HepG2 (cell line): Measurements from ENCODE around the gene BMF. TPM values are rescaled to one million over a fixed set of nuclear protein-coding genes. Genes with fewer than 3 reads are reported as not detected.

ENCODE experiments used
- MED13 ChIP-seq: sonication (generic); formaldehyde crosslinking; IDR thresholded peaks from 2 replicates; pipeline ENCODE4 v1.5.0; 2020; ENCODE audit warnings: missing genetic modification reagents
- NONO ChIP-seq, 2 experiments: fragments of 450-650 bp in 1 of 2; sonication (generic) in 1 of 2; formaldehyde crosslinking in 1 of 2; IDR thresholded peaks in 1 of 2; conservative IDR thresholded peaks in 1 of 2; 2 replicates each; pipeline versions ENCODE4 v1.6.1 to v1.8.0; 2017 to 2022; ENCODE audit warnings: mild to moderate bottlenecking in 1 of 2, missing genetic modification reagents in 1 of 2, moderate library complexity in 1 of 2
- PRMT3 ChIP-seq: sonication (generic); formaldehyde crosslinking; IDR thresholded peaks from 2 replicates; pipeline ENCODE4 v1.8.1; 2022; ENCODE audit warnings: low read depth, mild to moderate bottlenecking, moderate library complexity, missing genetic modification reagents, borderline replicate concordance
- SIN3A ChIP-seq: IDR thresholded peaks from 2 replicates; pipeline ENCODE4 v1.6.1; 2011; ENCODE audit warnings: low read depth, mild to moderate bottlenecking, control low read depth, low read length, borderline replicate concordance
- ZBTB7B ChIP-seq: sonication (generic); formaldehyde crosslinking; IDR thresholded peaks from 2 replicates; pipeline ENCODE4 v1.4.0; 2020; ENCODE audit warnings: missing genetic modification reagents
- ZNF782 ChIP-seq: sonication (generic); formaldehyde crosslinking; IDR thresholded peaks from 2 replicates; pipeline ENCODE4 v1.4.0; 2020; ENCODE audit warnings: missing genetic modification reagents, mild to moderate bottlenecking, borderline replicate concordance
- polyA plus RNA-seq, 8 experiments: library from polyadenylated mRNA; depleted of rRNA in 3 of 8; stranded (reverse) in 7 of 8; unstranded in 1 of 8; fragments of >200 nt; fragmentation: Illumina TruSeq in 4 of 8; extraction: Trizol in 4 of 8; gene quantifications; 2 replicates each; pipeline versions ENCODE4 v1.2.1 to v1.2.3, GENCODE V29; 2011 to 2016; ENCODE audit warnings: low read depth in 4 of 8, missing spikeins in 1 of 8, mixed read lengths in 1 of 8; ENCODE audit not compliant: insufficient read depth in 1 of 8
- total RNA-seq, 5 experiments: library from RNA; depleted of rRNA; stranded (reverse); fragments of >200 nt; fragmentation: Illumina TruSeq; extraction: Trizol; gene quantifications; 2 replicates each; pipeline ENCODE4 v1.2.3, GENCODE V29; 2016; ENCODE audit warnings: low read depth in 1 of 5
- TF ChIP-seq, protein P1 (sequence below): sonication (generic); formaldehyde crosslinking; IDR thresholded peaks from 2 replicates; pipeline ENCODE4 v1.4.0; 2020; ENCODE audit warnings: missing genetic modification reagents
- TF ChIP-seq, protein P2 (sequence below): sonication (generic); formaldehyde crosslinking; IDR thresholded peaks from 2 replicates; pipeline ENCODE4 v1.5.0; 2020; ENCODE audit warnings: mild to moderate bottlenecking, missing genetic modification reagents, borderline replicate concordance
- TF ChIP-seq, protein P3 (sequence below): sonication (generic); formaldehyde crosslinking; IDR thresholded peaks from 2 replicates; pipeline ENCODE4 v1.5.1; 2020; ENCODE audit warnings: mild to moderate bottlenecking, missing genetic modification reagents, moderate library complexity
- TF ChIP-seq, protein P4 (sequence below): sonication (generic); formaldehyde crosslinking; IDR thresholded peaks from 2 replicates; pipeline ENCODE4 v1.4.0; 2020; ENCODE audit warnings: missing genetic modification reagents, borderline replicate concordance
- TF ChIP-seq, protein P5 (sequence below): sonication (generic); formaldehyde crosslinking; IDR thresholded peaks from 2 replicates; pipeline ENCODE4 v1.5.0; 2020; ENCODE audit warnings: mild to moderate bottlenecking, missing genetic modification reagents

Gene BMF
- total and polyA plus RNA-seq, 2 of the 13 experiments (the other 11 are each of a cell fraction or from before 2014, with no cell fraction given) = 8.7 to 15.9 TPM

DNA sequence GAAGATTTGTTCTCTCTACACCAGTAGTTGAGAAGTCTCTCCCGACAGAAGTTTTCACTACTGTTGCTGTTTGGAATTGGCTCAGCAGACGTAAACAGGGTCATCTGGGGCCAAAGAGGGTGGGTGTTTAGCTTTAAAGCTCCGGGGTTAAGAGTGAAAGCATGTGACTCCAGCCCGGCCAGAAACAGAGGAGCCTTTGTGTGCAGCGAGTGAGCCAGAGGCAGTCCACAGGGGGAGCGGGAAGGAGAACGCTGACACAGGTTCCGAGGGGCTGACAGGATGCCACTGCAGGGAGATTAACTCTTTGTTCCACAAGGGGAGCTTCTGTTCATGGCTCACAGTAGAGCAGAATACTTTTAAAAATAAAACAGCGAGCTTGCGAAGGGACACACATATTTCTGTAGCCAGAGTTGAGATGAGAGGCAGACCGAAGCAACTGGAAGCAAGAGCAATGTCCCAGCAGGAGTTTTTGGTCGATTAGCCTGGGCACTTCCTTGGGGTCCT is 26.9 kb downstream of the BMF start (continued):
- TF ChIP-seq, protein P1, sequence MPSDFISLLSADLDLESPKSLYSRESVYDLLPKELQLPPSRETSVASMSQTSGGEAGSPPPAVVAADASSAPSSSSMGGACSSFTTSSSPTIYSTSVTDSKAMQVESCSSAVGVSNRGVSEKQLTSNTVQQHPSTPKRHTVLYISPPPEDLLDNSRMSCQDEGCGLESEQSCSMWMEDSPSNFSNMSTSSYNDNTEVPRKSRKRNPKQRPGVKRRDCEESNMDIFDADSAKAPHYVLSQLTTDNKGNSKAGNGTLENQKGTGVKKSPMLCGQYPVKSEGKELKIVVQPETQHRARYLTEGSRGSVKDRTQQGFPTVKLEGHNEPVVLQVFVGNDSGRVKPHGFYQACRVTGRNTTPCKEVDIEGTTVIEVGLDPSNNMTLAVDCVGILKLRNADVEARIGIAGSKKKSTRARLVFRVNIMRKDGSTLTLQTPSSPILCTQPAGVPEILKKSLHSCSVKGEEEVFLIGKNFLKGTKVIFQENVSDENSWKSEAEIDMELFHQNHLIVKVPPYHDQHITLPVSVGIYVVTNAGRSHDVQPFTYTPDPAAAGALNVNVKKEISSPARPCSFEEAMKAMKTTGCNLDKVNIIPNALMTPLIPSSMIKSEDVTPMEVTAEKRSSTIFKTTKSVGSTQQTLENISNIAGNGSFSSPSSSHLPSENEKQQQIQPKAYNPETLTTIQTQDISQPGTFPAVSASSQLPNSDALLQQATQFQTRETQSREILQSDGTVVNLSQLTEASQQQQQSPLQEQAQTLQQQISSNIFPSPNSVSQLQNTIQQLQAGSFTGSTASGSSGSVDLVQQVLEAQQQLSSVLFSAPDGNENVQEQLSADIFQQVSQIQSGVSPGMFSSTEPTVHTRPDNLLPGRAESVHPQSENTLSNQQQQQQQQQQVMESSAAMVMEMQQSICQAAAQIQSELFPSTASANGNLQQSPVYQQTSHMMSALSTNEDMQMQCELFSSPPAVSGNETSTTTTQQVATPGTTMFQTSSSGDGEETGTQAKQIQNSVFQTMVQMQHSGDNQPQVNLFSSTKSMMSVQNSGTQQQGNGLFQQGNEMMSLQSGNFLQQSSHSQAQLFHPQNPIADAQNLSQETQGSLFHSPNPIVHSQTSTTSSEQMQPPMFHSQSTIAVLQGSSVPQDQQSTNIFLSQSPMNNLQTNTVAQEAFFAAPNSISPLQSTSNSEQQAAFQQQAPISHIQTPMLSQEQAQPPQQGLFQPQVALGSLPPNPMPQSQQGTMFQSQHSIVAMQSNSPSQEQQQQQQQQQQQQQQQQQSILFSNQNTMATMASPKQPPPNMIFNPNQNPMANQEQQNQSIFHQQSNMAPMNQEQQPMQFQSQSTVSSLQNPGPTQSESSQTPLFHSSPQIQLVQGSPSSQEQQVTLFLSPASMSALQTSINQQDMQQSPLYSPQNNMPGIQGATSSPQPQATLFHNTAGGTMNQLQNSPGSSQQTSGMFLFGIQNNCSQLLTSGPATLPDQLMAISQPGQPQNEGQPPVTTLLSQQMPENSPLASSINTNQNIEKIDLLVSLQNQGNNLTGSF = no peak
- TF ChIP-seq SIN3A (peak; percentile 63; the same call in 1 of the 2 replicates), NONO (IDR thresholded peaks at IDR 0.05) (no peak), NONO (CRISPR knock-in tag; conservative IDR thresholded peaks at IDR 0.05) (peak; percentile 75), ZNF782 (no peak), PRMT3 (no peak), ZBTB7B (CRISPR knock-in tag) (peak; percentile 93), MED13 (CRISPR knock-in tag) (no peak)
- TF ChIP-seq, protein P2, sequence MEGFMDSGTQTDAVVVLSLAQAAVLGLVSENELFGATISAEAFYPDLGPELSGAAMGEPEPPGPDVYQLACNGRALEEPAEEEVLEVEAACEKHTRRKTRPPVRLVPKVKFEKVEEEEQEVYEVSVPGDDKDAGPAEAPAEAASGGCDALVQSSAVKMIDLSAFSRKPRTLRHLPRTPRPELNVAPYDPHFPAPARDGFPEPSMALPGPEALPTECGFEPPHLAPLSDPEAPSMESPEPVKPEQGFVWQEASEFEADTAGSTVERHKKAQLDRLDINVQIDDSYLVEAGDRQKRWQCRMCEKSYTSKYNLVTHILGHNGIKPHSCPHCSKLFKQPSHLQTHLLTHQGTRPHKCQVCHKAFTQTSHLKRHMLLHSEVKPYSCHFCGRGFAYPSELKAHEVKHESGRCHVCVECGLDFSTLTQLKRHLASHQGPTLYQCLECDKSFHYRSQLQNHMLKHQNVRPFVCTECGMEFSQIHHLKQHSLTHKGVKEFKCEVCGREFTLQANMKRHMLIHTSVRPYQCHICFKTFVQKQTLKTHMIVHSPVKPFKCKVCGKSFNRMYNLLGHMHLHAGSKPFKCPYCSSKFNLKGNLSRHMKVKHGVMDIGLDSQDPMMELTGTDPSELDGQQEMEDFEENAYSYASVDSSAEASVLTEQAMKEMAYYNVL (CRISPR knock-in tag) = no peak
- TF ChIP-seq, protein P3, sequence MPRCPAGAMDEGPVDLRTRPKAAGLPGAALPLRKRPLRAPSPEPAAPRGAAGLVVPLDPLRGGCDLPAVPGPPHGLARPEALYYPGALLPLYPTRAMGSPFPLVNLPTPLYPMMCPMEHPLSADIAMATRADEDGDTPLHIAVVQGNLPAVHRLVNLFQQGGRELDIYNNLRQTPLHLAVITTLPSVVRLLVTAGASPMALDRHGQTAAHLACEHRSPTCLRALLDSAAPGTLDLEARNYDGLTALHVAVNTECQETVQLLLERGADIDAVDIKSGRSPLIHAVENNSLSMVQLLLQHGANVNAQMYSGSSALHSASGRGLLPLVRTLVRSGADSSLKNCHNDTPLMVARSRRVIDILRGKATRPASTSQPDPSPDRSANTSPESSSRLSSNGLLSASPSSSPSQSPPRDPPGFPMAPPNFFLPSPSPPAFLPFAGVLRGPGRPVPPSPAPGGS (CRISPR knock-in tag) = no peak
- TF ChIP-seq, protein P4, sequence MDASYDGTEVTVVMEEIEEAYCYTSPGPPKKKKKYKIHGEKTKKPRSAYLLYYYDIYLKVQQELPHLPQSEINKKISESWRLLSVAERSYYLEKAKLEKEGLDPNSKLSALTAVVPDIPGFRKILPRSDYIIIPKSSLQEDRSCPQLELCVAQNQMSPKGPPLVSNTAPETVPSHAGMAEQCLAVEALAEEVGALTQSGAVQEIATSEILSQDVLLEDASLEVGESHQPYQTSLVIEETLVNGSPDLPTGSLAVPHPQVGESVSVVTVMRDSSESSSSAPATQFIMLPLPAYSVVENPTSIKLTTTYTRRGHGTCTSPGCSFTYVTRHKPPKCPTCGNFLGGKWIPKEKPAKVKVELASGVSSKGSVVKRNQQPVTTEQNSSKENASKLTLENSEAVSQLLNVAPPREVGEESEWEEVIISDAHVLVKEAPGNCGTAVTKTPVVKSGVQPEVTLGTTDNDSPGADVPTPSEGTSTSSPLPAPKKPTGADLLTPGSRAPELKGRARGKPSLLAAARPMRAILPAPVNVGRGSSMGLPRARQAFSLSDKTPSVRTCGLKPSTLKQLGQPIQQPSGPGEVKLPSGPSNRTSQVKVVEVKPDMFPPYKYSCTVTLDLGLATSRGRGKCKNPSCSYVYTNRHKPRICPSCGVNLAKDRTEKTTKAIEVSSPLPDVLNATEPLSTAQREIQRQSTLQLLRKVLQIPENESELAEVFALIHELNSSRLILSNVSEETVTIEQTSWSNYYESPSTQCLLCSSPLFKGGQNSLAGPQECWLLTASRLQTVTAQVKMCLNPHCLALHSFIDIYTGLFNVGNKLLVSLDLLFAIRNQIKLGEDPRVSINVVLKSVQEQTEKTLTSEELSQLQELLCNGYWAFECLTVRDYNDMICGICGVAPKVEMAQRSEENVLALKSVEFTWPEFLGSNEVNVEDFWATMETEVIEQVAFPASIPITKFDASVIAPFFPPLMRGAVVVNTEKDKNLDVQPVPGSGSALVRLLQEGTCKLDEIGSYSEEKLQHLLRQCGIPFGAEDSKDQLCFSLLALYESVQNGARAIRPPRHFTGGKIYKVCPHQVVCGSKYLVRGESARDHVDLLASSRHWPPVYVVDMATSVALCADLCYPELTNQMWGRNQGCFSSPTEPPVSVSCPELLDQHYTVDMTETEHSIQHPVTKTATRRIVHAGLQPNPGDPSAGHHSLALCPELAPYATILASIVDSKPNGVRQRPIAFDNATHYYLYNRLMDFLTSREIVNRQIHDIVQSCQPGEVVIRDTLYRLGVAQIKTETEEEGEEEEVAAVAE (CRISPR knock-in tag) = no peak
- TF ChIP-seq, protein P5, sequence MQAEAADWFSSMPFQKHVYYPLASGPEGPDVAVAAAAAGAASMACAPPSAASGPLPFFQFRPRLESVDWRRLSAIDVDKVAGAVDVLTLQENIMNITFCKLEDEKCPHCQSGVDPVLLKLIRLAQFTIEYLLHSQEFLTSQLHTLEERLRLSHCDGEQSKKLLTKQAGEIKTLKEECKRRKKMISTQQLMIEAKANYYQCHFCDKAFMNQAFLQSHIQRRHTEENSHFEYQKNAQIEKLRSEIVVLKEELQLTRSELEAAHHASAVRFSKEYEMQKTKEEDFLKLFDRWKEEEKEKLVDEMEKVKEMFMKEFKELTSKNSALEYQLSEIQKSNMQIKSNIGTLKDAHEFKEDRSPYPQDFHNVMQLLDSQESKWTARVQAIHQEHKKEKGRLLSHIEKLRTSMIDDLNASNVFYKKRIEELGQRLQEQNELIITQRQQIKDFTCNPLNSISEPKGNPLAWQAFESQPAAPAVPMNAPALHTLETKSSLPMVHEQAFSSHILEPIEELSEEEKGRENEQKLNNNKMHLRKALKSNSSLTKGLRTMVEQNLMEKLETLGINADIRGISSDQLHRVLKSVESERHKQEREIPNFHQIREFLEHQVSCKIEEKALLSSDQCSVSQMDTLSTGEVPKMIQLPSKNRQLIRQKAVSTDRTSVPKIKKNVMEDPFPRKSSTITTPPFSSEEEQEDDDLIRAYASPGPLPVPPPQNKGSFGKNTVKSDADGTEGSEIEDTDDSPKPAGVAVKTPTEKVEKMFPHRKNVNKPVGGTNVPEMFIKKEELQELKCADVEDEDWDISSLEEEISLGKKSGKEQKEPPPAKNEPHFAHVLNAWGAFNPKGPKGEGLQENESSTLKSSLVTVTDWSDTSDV (CRISPR knock-in tag) = no peak
